Body of pancreas (tissue), 4 donors: ENCODE results near the gene ASIC2.

Source experiments
- POLR2A ChIP-seq, 3 donors: fragments of 450-650 bp; IDR thresholded peaks; one replicate each; pipeline ENCODE4 v1.6.1; 2016; ENCODE audit warnings: antibody characterized with exemption in 3 of 3, mild to moderate bottlenecking in 2 of 3
- TF ChIP-seq, protein P1 (sequence below), 7 experiments: fragments of 450-650 bp in 4 of 7; fragments of 200-600 bp in 3 of 7; sonication (generic) in 3 of 7; IDR thresholded peaks; one replicate each; pipeline ENCODE4 v1.5.1; 2016 to 2019; ENCODE audit warnings: antibody characterized with exemption in 7 of 7

DNA sequence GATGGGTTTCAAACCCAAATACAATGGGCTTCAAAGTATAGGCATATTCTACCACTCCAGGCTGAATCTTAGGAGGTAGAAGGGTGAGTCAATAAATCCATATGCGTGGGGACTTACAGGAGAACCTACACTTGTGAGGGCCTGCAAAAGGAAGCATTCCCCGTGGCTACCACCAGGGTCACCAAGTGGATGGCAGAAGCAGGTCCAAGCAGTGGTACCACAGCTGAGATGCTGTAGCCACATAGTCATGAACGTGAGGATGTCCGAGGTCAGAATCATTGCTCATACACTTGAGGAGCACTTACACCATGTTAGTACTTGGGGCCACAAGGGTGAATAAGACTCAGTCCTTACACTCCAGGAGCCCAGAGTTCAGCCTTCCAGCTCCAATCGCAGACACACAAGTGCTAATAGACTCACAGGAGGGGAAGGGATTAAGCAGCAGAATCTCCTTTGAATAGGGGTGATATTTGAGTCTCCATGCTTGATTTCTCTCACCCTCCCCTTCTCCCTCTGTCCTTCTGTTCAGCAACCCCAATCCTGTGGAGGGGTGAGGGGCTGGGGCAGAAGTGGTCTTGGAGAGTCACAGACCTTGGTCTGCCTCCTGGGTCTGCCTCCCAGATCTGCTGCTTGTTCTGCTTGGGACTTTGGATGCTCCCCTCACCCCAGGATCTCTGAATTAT, 42.5 kb upstream of the ASIC2 start:
- TF ChIP-seq POLR2A (IDR thresholded peaks at IDR 0.05) = no peak
- TF ChIP-seq, protein P1, sequence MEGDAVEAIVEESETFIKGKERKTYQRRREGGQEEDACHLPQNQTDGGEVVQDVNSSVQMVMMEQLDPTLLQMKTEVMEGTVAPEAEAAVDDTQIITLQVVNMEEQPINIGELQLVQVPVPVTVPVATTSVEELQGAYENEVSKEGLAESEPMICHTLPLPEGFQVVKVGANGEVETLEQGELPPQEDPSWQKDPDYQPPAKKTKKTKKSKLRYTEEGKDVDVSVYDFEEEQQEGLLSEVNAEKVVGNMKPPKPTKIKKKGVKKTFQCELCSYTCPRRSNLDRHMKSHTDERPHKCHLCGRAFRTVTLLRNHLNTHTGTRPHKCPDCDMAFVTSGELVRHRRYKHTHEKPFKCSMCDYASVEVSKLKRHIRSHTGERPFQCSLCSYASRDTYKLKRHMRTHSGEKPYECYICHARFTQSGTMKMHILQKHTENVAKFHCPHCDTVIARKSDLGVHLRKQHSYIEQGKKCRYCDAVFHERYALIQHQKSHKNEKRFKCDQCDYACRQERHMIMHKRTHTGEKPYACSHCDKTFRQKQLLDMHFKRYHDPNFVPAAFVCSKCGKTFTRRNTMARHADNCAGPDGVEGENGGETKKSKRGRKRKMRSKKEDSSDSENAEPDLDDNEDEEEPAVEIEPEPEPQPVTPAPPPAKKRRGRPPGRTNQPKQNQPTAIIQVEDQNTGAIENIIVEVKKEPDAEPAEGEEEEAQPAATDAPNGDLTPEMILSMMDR (IDR thresholded peaks at IDR 0.05) = no peak
